Measurements from ENCODE around the gene IL10RB. TPM values are rescaled to one million over a fixed set of nuclear protein-coding genes. Genes with fewer than 3 reads are reported as not detected.

The IL10RB gene
- total and polyA plus RNA-seq, 7 donors = 15.0 to 66.8 (median 26.2) TPM

- DNase-seq = no peak
- no peak for TF ChIP-seq POLR2A (IDR thresholded peaks at IDR 0.05)
- no peak for TF ChIP-seq CTCF (IDR thresholded peaks at IDR 0.05)
- no peak for TF ChIP-seq POLR2AphosphoS5 (IDR thresholded peaks at IDR 0.05)
- no peak for TF ChIP-seq EP300 (IDR thresholded peaks at IDR 0.05)
- no peaks in the 10 kb centered on the region for H3K4me1 ChIP-seq
- intact Hi-C loops (cut with DNase I) = no loop called here
- no peaks in the 10 kb centered on the region for H3K9me3 ChIP-seq
- no peaks in the 10 kb centered on the region for H3K27me3 ChIP-seq
- H3K36me3 ChIP-seq = peaks cover 10 to 71% (median 21%) of the 10 kb centered on the region in 4 donors
- WGBS, 2 donors = 85 to 91% methylated on average over 11 of the region's 11 CpGs
- peak overlapping the region in 1 of 4 donors; percentile 65 for H3K27ac ChIP-seq
- no peak overlapping the region for H3K4me3 ChIP-seq
These were observed 23.1 kb downstream of the IL10RB start for GRCh38 chr21:33289199-33289819.

- DNase-seq = no peak
- intact Hi-C loops (cut with DNase I) = no loop called here
- H3K27ac ChIP-seq = no peak overlapping the region
- no peaks in the 10 kb centered on the region for H3K9me3 ChIP-seq
- H3K4me1 ChIP-seq = no peaks in the 10 kb centered on the region
- H3K4me3 ChIP-seq = no peak overlapping the region
- peaks cover 10 to 67% (median 17%) of the 10 kb centered on the region in 4 donors for H3K36me3 ChIP-seq
- TF ChIP-seq POLR2AphosphoS5 (IDR thresholded peaks at IDR 0.05) = no peak
- TF ChIP-seq EP300 (IDR thresholded peaks at IDR 0.05) = no peak
- TF ChIP-seq POLR2A (IDR thresholded peaks at IDR 0.05) = no peak
- no peak for TF ChIP-seq CTCF (IDR thresholded peaks at IDR 0.05)
- WGBS, 2 donors = 51 to 82% methylated on average over 11 of the region's 11 CpGs
- no peaks in the 10 kb centered on the region for H3K27me3 ChIP-seq
These were observed 24.3 kb downstream of the IL10RB start for GRCh38 chr21:33290441-33290840.

GRCh38 chr21:33291686-33292085 is 25.5 kb downstream of the IL10RB start:
- Histone ChIP-seq H3K36me3 (peaks cover 14 to 65% (median 19%) of the 10 kb centered on the region in 4 donors), H3K9me3 (no peaks in the 10 kb centered on the region), H3K27me3 (no peaks in the 10 kb centered on the region), H3K27ac (no peak overlapping the region), H3K4me1 (no peaks in the 10 kb centered on the region), H3K4me3 (no peak overlapping the region)
- TF ChIP-seq CTCF (IDR thresholded peaks at IDR 0.05) = no peak
- no peak for TF ChIP-seq POLR2A (IDR thresholded peaks at IDR 0.05)
- TF ChIP-seq POLR2AphosphoS5 (IDR thresholded peaks at IDR 0.05) = no peak
- no peak for TF ChIP-seq EP300 (IDR thresholded peaks at IDR 0.05)
- DNase-seq = no peak
- WGBS, 2 donors = 96 to 97% methylated on average over 9 of the region's 9 CpGs
- intact Hi-C loops (cut with DNase I) = no loop called here

GRCh38 chr21:33292724-33293123 is 26.6 kb downstream of the IL10RB start:
- intact Hi-C loops (cut with DNase I) = no loop called here
- no peak for TF ChIP-seq POLR2AphosphoS5 (IDR thresholded peaks at IDR 0.05)
- no peaks in the 10 kb centered on the region for H3K27me3 ChIP-seq
- no peaks in the 10 kb centered on the region for H3K9me3 ChIP-seq
- H3K4me1 ChIP-seq = no peaks in the 10 kb centered on the region
- no peak overlapping the region for H3K27ac ChIP-seq
- DNase-seq = no peak
- no peak overlapping the region for H3K4me3 ChIP-seq
- WGBS, 2 donors = 88 to 89% methylated on average over 5 of the region's 5 CpGs
- H3K36me3 ChIP-seq = peaks cover 14 to 72% (median 19%) of the 10 kb centered on the region in 4 donors

- TF ChIP-seq POLR2AphosphoS5 (IDR thresholded peaks at IDR 0.05) (no peak), EP300 (IDR thresholded peaks at IDR 0.05) (no peak), POLR2A (IDR thresholded peaks at IDR 0.05) (no peak), CTCF (IDR thresholded peaks at IDR 0.05) (no peak)
- Histone ChIP-seq H3K36me3 (peaks cover 14 to 68% (median 19%) of the 10 kb centered on the region in 4 donors), H3K4me1 (no peaks in the 10 kb centered on the region), H3K27me3 (no peaks in the 10 kb centered on the region), H3K9me3 (no peaks in the 10 kb centered on the region), H3K4me3 (no peak overlapping the region), H3K27ac (peak overlapping the region in 1 of 4 donors; percentile 14)
- intact Hi-C loops (cut with DNase I) = no loop called here
- WGBS, 2 donors = 95 to 97% methylated on average over 7 of the region's 7 CpGs
- no peak for DNase-seq
These were observed 27.0 kb downstream of the IL10RB start for GRCh38 chr21:33293136-33293535.

Measured in sigmoid colon (tissue), 7 donors.